Measurements from ENCODE around the gene LIN37. TPM values are rescaled to one million over a fixed set of nuclear protein-coding genes. Genes with fewer than 3 reads are reported as not detected.

LIN37 gene
- total and polyA plus RNA-seq, 2 of the 13 experiments (the other 11 are each of a cell fraction or from before 2014, with no cell fraction given), result 6.3 to 8.7 TPM

DNA sequence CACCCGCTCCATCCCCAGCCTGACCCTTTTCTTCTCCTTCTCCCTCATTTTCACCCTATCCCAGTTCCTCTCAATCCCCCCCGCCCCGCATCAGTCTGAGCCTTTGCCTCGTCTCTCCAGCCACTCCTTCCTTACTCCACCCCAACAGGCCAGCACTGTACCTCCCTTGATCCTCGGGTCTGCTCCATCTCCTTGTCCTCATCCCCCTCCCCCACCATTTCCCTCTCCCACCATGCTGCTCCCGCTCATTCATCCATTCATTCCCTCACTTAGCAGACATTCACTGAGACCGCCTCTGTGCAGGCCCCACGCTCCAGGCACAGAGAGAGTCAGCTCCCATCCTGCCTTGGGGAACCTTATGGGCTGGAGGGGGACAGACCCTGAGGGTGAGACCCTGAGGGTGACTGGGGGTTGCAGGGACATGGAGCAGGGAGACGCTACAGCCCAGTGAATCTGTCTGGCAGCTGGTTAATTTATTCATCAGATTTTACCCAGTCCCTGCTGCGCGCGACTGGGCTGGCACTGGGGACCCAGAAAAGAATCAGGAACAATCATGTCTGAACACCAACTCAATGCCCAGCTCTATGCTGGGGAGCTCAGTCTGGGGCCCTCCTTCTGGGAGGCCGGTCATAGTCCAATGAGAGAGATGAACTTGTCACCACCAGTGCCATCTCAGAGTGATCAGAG is 27.9 kb downstream of the LIN37 start:
- Histone ChIP-seq H3K79me2 (ENCODE audit: insufficient read depth, low read length) (no peaks in the 10 kb centered on the region), H4K20me1 (ENCODE audit: insufficient read depth, low read length) (no peaks in the 10 kb centered on the region), H3K36me3 (replicated peaks in 1 of 2; ENCODE audit: control insufficient read depth in 1 of 2, insufficient read depth in 2 of 2, low read length in 2 of 2) (peaks cover 0 to 1% of the 10 kb centered on the region in 2 experiments; a peak in 2 of 5 replicates), H3K27ac (ENCODE audit: extremely low read length, insufficient read depth, low read length) (no peak overlapping the region), H2AFZ (ENCODE audit: low read length) (no peak overlapping the region), H3K4me1 (ENCODE audit: insufficient read depth, low read length) (peaks cover 38% of the 10 kb centered on the region), H3K9me3 (ENCODE audit: low read length) (no peaks in the 10 kb centered on the region), H3K9ac (ENCODE audit: insufficient read depth, low read depth, low read length) (0 out of 2 replicates have a peak overlapping the region, but pooled peaks have one; percentile 11), H3K4me2 (ENCODE audit: low read depth, low read length) (peak overlapping the region; percentile 89), H3K27me3 (ENCODE audit: control insufficient read depth in 1 of 2, insufficient read depth in 2 of 2, low read length in 2 of 2) (no peaks in the 10 kb centered on the region), H3K4me3 (replicated peaks in 1 of 3; ENCODE audit: insufficient read depth in 1 of 3, low read depth in 2 of 3, low read length in 3 of 3) (peak overlapping the region; percentile 62 to 78 (median 75); a peak in 5 of 6 replicates)
- TSS peak; percentile 46 for BruUV-seq (replicated peaks)
- intact Hi-C loops (cut with micrococcal nuclease; ENCODE audit: unreplicated experiment) (loop anchor here (5.0 kb wide), 1 partner anchor 36 kb away; the partner anchor contains the start of gene PRODH2), in situ Hi-C loops (cut with HindIII; ENCODE audit: extremely low pct_ligation_motif_present, low pct_unique_long_range_greater_than_20kb) (no loop called here)
- DNase-seq (ENCODE audit: low spot score) (no peak), ATAC-seq (no peak), FAIRE-seq (no peak)
- TF ChIP-seq ZNF678 (CRISPR knock-in tag; IDR thresholded peaks at IDR 0.05), result no peak
- peak; percentile 2 for TF ChIP-seq HNRNPLL (IDR thresholded peaks at IDR 0.05; ENCODE audit: low read depth, low read length, poor library complexity, severe bottlenecking)
- TF ChIP-seq, protein P1, sequence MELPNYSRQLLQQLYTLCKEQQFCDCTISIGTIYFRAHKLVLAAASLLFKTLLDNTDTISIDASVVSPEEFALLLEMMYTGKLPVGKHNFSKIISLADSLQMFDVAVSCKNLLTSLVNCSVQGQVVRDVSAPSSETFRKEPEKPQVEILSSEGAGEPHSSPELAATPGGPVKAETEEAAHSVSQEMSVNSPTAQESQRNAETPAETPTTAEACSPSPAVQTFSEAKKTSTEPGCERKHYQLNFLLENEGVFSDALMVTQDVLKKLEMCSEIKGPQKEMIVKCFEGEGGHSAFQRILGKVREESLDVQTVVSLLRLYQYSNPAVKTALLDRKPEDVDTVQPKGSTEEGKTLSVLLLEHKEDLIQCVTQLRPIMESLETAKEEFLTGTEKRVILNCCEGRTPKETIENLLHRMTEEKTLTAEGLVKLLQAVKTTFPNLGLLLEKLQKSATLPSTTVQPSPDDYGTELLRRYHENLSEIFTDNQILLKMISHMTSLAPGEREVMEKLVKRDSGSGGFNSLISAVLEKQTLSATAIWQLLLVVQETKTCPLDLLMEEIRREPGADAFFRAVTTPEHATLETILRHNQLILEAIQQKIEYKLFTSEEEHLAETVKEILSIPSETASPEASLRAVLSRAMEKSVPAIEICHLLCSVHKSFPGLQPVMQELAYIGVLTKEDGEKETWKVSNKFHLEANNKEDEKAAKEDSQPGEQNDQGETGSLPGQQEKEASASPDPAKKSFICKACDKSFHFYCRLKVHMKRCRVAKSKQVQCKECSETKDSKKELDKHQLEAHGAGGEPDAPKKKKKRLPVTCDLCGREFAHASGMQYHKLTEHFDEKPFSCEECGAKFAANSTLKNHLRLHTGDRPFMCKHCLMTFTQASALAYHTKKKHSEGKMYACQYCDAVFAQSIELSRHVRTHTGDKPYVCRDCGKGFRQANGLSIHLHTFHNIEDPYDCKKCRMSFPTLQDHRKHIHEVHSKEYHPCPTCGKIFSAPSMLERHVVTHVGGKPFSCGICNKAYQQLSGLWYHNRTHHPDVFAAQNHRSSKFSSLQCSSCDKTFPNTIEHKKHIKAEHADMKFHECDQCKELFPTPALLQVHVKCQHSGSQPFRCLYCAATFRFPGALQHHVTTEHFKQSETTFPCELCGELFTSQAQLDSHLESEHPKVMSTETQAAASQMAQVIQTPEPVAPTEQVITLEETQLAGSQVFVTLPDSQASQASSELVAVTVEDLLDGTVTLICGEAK (IDR thresholded peaks at IDR 0.05), result no peak
- TF ChIP-seq, protein P1 (CRISPR knock-in tag; IDR thresholded peaks at IDR 0.05), result peak; percentile 30; the same call in 1 of the 2 replicates
- TF ChIP-seq, protein P2, sequence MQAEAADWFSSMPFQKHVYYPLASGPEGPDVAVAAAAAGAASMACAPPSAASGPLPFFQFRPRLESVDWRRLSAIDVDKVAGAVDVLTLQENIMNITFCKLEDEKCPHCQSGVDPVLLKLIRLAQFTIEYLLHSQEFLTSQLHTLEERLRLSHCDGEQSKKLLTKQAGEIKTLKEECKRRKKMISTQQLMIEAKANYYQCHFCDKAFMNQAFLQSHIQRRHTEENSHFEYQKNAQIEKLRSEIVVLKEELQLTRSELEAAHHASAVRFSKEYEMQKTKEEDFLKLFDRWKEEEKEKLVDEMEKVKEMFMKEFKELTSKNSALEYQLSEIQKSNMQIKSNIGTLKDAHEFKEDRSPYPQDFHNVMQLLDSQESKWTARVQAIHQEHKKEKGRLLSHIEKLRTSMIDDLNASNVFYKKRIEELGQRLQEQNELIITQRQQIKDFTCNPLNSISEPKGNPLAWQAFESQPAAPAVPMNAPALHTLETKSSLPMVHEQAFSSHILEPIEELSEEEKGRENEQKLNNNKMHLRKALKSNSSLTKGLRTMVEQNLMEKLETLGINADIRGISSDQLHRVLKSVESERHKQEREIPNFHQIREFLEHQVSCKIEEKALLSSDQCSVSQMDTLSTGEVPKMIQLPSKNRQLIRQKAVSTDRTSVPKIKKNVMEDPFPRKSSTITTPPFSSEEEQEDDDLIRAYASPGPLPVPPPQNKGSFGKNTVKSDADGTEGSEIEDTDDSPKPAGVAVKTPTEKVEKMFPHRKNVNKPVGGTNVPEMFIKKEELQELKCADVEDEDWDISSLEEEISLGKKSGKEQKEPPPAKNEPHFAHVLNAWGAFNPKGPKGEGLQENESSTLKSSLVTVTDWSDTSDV (CRISPR knock-in tag; IDR thresholded peaks at IDR 0.05), result 0 out of 2 replicates have a peak, but pooled peaks have one; percentile 53
- ChIA-PET CTCF (ENCODE audit: low intra/inter-chr PET ratio, low total read pairs) (no interaction called here), POLR2A (interaction anchor here (1.0 to 1.8 kb wide), 4 partner anchors 8 to 36 kb away, joined by 3 to 6 read pairs (median 3); partner anchors contain the start of genes LIN37, PSENEN and U2AF1L4)
- WGBS (ENCODE audit: low lambda C conversion rate), result 66% methylated on average over 13 of the region's 13 CpGs
